Lung (tissue), 12 donors: ENCODE results near the gene TRAF3. TPM values are rescaled to one million over a fixed set of nuclear protein-coding genes. Genes with fewer than 3 reads are reported as not detected.

Experiments
- ATAC-seq: fragments of 200-7000 bp; cut with Tn5 transposase; one replicate; pipeline ENCODE4 v1.9.1; 2020; ENCODE audit warnings: moderate number of reproducible peaks; ENCODE audit not compliant: insufficient read depth, low FRiP score
- DNase-seq, 3 donors: peaks; one replicate each; pipeline ENCODE4 v3.0.0-alpha.2; 2013 to 2017
- H3K27ac ChIP-seq, 2 donors: one replicate each; pipeline ENCODE4 v1.5.1; 2013; ENCODE audit warnings: mild to moderate bottlenecking in 2 of 2, moderate library complexity in 2 of 2, control low read depth in 1 of 2, inconsistent platforms in 1 of 2, low read depth in 1 of 2, low read length in 1 of 2
- H3K27me3 ChIP-seq, 3 donors: one replicate each; pipeline ENCODE4 v1.5.1; 2013; ENCODE audit warnings: low read length in 2 of 3; ENCODE audit not compliant: control insufficient read depth in 3 of 3, insufficient read depth in 3 of 3
- H3K36me3 ChIP-seq, 4 donors: one replicate each; pipeline ENCODE4 v1.5.1; 2013; ENCODE audit warnings: low read length in 4 of 4, mild to moderate bottlenecking in 1 of 4, moderate library complexity in 1 of 4; ENCODE audit not compliant: control insufficient read depth in 4 of 4, insufficient read depth in 4 of 4
- H3K4me1 ChIP-seq, 5 donors: one replicate each; pipeline ENCODE4 v1.5.1; 2013; ENCODE audit warnings: low read length in 5 of 5, mild to moderate bottlenecking in 2 of 5, moderate library complexity in 1 of 5; ENCODE audit not compliant: control insufficient read depth in 5 of 5, insufficient read depth in 5 of 5
- H3K4me3 ChIP-seq: one replicate; pipeline ENCODE4 v1.5.1; 2013; ENCODE audit warnings: mild to moderate bottlenecking, control low read depth, moderate library complexity
- H3K9ac ChIP-seq, 2 donors: one replicate each; pipeline ENCODE4 v1.5.1; 2013; ENCODE audit warnings: low read length in 2 of 2, control low read depth in 1 of 2; ENCODE audit not compliant: insufficient read depth in 1 of 2
- H3K9me3 ChIP-seq, 4 donors: one replicate each; pipeline ENCODE4 v1.5.1; 2013; ENCODE audit warnings: low read length in 3 of 4, mild to moderate bottlenecking in 1 of 4, moderate library complexity in 1 of 4; ENCODE audit not compliant: control insufficient read depth in 4 of 4, insufficient read depth in 3 of 4
- WGBS, 2 donors: extraction: QIAGEN DNeasy Blood & Tissue Kit; methylation state at CpG; one replicate each; pipeline ENCODE4 v1.1.7; 2013; 5-methylcytosine and 5-hydroxymethylcytosine counted together
- polyA plus RNA-seq, 2 donors: library from polyadenylated mRNA; stranded (reverse); fragments of 200-250 nt; gene quantifications; one replicate each; pipeline ENCODE4 v1.2.1, GENCODE V29; 2013
- total RNA-seq, 2 donors: library from RNA; depleted of rRNA in 1 of 2; stranded (reverse); fragments of >200 nt in 1 of 2; gene quantifications; one replicate each; pipeline ENCODE4 v1.2.1, GENCODE V29; 2014 to 2021
- TF ChIP-seq, protein P1 (sequence below): IDR thresholded peaks from 2 replicates; pipeline ENCODE4 v1.5.1; 2012; ENCODE audit warnings: mild to moderate bottlenecking; ENCODE audit errors: control extremely low read depth, extremely low read depth
- donor health status: control.
- donor health status: control.
- donor health status: Bipolar disorder and iron deficiency.
- donor health status: healthy.
- donor health status: DM: yes; HTN: yes; CAD: no.

TRAF3 gene
- total and polyA plus RNA-seq, 4 donors, result 5.7 to 25.5 (median 18.7) TPM

DNA sequence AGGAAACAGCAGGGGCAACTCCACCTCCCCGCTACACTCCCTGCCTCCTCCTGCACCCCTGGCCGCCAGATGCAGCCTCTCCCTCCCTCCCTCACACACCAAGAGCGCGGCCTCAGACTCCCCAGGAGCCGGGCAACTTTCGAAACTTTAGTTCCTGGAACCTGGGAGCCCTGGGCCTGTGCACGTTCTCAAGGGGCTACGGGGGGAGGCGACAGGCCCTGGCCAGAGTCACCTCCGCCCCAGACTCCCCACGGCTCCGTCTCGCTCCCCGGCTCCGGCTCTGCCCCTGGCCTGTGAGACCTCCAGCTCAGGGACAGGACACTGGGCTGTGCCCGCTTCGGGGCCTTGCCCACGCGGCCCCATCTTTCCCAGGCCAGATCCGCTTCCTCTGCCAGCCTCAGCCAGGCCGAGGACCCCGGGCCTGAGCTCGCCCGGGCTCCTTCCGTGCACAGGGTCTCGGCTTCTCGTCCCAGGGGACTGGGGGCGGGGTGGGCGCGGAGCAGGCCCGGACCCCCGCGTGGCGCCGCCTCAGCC is 150.7 kb downstream of the TRAF3 start:
- Histone ChIP-seq H3K27me3 (peaks cover 0 to 47% (median 27%) of the 10 kb centered on the region in 3 donors), H3K4me1 (peaks cover 0 to 29% (median 3%) of the 10 kb centered on the region in 5 donors), H3K36me3 (peaks cover 0 to 9% (median 5%) of the 10 kb centered on the region in 4 donors), H3K4me3 (peak overlapping the region; percentile 9), H3K27ac (peak overlapping the region in 1 of 2 donors; percentile 60), H3K9me3 (peaks cover 0 to 2% (median 0%) of the 10 kb centered on the region in 4 donors), H3K9ac (peak overlapping the region in 1 of 2 donors; percentile 28)
- ATAC-seq, result peak; percentile 8
- 1 to 11% methylated on average over 32 to 35 of the region's 35 CpGs for WGBS, 2 donors
- peak in 1 of 3 donors; percentile 33 for DNase-seq
- TF ChIP-seq, protein P1, sequence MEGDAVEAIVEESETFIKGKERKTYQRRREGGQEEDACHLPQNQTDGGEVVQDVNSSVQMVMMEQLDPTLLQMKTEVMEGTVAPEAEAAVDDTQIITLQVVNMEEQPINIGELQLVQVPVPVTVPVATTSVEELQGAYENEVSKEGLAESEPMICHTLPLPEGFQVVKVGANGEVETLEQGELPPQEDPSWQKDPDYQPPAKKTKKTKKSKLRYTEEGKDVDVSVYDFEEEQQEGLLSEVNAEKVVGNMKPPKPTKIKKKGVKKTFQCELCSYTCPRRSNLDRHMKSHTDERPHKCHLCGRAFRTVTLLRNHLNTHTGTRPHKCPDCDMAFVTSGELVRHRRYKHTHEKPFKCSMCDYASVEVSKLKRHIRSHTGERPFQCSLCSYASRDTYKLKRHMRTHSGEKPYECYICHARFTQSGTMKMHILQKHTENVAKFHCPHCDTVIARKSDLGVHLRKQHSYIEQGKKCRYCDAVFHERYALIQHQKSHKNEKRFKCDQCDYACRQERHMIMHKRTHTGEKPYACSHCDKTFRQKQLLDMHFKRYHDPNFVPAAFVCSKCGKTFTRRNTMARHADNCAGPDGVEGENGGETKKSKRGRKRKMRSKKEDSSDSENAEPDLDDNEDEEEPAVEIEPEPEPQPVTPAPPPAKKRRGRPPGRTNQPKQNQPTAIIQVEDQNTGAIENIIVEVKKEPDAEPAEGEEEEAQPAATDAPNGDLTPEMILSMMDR, result no peak

DNA sequence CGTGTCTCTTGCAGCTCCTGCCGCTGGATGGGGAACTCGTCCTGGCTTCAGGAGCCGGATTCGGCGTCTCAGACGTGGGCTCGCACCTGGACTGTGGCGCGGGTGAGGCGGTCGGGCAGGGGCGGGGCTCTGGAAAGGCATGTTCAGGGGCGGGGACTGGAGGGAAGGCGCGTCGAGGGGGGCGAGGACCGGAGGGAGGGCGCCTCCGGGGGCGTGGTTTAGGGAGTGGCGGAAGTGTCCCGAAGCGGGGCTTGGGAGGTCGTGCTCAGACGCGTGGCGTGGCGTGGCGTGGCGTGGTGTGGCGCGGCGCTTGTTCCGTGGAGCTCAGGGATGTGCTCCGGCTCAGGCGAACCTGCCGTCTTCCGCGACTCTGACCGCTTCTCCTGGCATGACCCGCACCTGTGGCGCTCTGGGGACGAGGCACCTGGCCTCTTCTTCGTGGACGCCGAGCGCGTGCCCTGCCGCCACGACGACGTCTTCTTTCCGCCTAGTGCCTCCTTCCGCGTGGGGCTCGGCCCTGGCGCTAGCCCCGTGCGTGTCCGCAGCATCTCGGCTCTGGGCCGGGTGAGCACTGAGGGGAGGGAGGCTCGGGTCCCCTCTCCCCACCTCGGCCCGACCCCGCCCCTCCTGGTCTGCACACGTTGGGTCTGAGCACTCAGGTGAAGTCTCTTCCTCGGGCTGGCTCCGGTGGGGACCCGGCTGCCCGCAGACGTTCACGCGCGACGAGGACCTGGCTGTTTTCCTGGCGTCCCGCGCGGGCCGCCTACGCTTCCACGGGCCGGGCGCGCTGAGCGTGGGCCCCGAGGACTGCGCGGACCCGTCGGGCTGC is 151.4 kb downstream of the TRAF3 start:
- TF ChIP-seq, protein P1, result no peak
- Histone ChIP-seq H3K27me3 (peaks cover 0 to 41% (median 22%) of the 10 kb centered on the region in 3 donors), H3K27ac (peak overlapping the region in 1 of 2 donors; percentile 60), H3K36me3 (peaks cover 0 to 14% (median 7%) of the 10 kb centered on the region in 4 donors), H3K4me1 (peaks cover 0 to 22% (median 0%) of the 10 kb centered on the region in 5 donors), H3K4me3 (peak overlapping the region; percentile 9), H3K9ac (peak overlapping the region in 1 of 2 donors; percentile 28), H3K9me3 (peaks cover 0 to 2% (median 0%) of the 10 kb centered on the region in 4 donors)
- DNase-seq (peak; percentile 80 to 86 (median 85)), ATAC-seq (peak; percentile 75)
- WGBS, 2 donors, result 3 to 4% methylated on average over 70 to 94 of the region's 94 CpGs

DNA sequence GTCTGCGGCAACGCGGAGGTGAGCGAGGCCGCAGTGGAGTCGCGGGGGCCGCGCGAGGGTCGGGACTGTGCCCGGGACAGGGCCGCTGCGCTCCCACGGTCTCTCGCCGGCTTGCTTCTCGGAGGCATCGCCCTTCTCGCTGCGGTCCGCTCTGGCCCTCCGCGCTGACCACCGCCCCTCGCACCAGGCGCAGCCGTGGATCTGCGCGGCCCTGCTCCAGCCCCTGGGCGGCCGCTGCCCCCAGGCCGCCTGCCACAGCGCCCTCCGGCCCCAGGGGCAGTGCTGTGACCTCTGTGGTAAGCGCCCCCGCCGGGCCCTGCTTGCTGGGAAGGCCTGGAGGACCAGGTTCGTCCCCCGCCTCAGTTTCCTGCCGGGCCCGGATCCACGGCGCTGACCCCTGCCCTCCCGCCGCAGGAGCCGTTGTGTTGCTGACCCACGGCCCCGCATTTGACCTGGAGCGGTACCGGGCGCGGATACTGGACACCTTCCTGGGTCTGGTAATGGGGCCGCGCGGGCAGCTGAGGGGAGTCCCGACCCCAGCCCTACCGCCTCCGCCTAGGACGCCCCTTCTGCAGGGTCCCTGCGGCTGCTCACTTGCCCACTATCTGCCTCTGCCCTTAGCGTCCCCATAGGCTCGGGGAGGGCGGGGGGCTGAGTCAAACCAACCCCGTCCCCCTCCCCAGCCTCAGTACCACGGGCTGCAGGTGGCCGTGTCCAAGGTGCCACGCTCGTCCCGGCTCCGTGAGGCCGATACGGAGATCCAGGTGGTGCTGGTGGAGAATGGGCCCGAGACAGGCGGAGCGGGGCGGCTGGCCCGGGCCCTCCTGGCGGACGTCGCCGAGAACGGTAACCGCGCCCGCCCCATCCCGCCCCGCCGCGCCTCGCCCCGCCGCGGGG is 152.2 kb downstream of the TRAF3 start:
- ATAC-seq, result no peak
- Histone ChIP-seq H3K9me3 (peaks cover 0 to 2% (median 0%) of the 10 kb centered on the region in 4 donors), H3K27me3 (peaks cover 0 to 32% (median 15%) of the 10 kb centered on the region in 3 donors), H3K27ac (no peak overlapping the region), H3K9ac (no peak overlapping the region), H3K36me3 (peaks cover 0 to 16% (median 8%) of the 10 kb centered on the region in 4 donors), H3K4me1 (peaks cover 0 to 20% (median 0%) of the 10 kb centered on the region in 5 donors), H3K4me3 (peak overlapping the region; percentile 8)
- WGBS, 2 donors, result 4 to 6% methylated on average over 68 to 94 of the region's 94 CpGs
- DNase-seq, result no peak
- TF ChIP-seq, protein P1, result no peak
